CD4-positive, alpha-beta T cell (primary cell): ENCODE results near the gene STAC. TPM values are rescaled to one million over a fixed set of nuclear protein-coding genes. Genes with fewer than 3 reads are reported as not detected.

ENCODE experiments used
- ATAC-seq: fragments of 200-7000 bp; cut with Tn5 transposase; one replicate; pipeline ENCODE4 v1.10.0; 2022; ENCODE audit warnings: mild to moderate bottlenecking; ENCODE audit not compliant: poor library complexity
- CTCF ChIA-PET: fragments of 350-600 bp; sonication (Branson Sonifier 250); formaldehyde crosslinking; loops from one replicate; lab custom pipeline; 2021; ENCODE audit warnings: antibody characterized with exemption, inconsistent platforms; lab: Charles Lee
- POLR2A ChIA-PET: fragments of 350-600 bp; sonication (Branson Sonifier 250); formaldehyde crosslinking; loops from one replicate; lab custom pipeline; 2021; ENCODE audit warnings: antibody characterized with exemption, inconsistent platforms; lab: Charles Lee
- DNase-seq, 14 experiments: peaks; one replicate each; pipeline ENCODE4 v3.0.0-alpha.2; 2013 to 2020; ENCODE audit warnings: mixed read lengths in 2 of 14
- H3K27ac ChIP-seq, 2 donors: one replicate each; pipeline versions ENCODE4 v1.5.1 to v1.7.0; 2013; ENCODE audit warnings: low read length in 2 of 2, low read depth in 1 of 2, mild to moderate bottlenecking in 1 of 2
- H3K27me3 ChIP-seq, 2 experiments: 1 replicate in 1 of 2; 2 replicates in 1 of 2; pipeline versions ENCODE4 v1.6.1 to v1.7.0; 2013; ENCODE audit warnings: low read length in 2 of 2, control low read depth in 1 of 2, mild to moderate bottlenecking in 1 of 2, moderate library complexity in 1 of 2; ENCODE audit not compliant: insufficient read depth in 2 of 2, control insufficient read depth in 1 of 2
- H3K36me3 ChIP-seq: one replicate; pipeline ENCODE4 v1.6.1; 2013; ENCODE audit warnings: low read length, control low read depth; ENCODE audit not compliant: insufficient read depth
- H3K4me1 ChIP-seq: one replicate; pipeline ENCODE4 v1.6.1; 2013; ENCODE audit warnings: low read length, control low read depth; ENCODE audit not compliant: insufficient read depth
- H3K4me3 ChIP-seq: one replicate; pipeline ENCODE4 v1.5.1; 2013; ENCODE audit warnings: mild to moderate bottlenecking, low read length, moderate library complexity
- H3K9me3 ChIP-seq, 2 experiments: 1 replicate in 1 of 2; 2 replicates in 1 of 2; pipeline versions ENCODE4 v1.6.1 to v1.7.0; 2013; ENCODE audit warnings: low read length in 2 of 2, mild to moderate bottlenecking in 2 of 2, control low read depth in 1 of 2, moderate library complexity in 1 of 2; ENCODE audit not compliant: control insufficient read depth in 1 of 2, insufficient read depth in 1 of 2
- H3K27ac Mint-ChIP-seq: one replicate; pipeline ENCODE4 v1.8.0; 2020; ENCODE audit warnings: mixed read lengths
- H3K27me3 Mint-ChIP-seq: one replicate; pipeline ENCODE4 v1.8.0; 2021; ENCODE audit warnings: mixed read lengths
- H3K36me3 Mint-ChIP-seq: one replicate; pipeline ENCODE4 v1.8.0; 2021; ENCODE audit warnings: low read depth, mixed read lengths
- H3K4me1 Mint-ChIP-seq: one replicate; pipeline ENCODE4 v1.8.0; 2021; ENCODE audit warnings: low read depth, mixed read lengths
- H3K4me3 Mint-ChIP-seq: one replicate; pipeline ENCODE4 v1.8.0; 2020; ENCODE audit warnings: mild to moderate bottlenecking, mixed read lengths
- H3K9me3 Mint-ChIP-seq: one replicate; pipeline ENCODE4 v1.8.0; 2020; ENCODE audit warnings: mixed read lengths
- intact Hi-C, 2 experiments: fragments of 100-400 bp; cut with DNase I in 1 of 2; cut with micrococcal nuclease in 1 of 2; formaldehyde crosslinking; loops; one replicate each; pipeline versions ENCODE4 v1.15.1 to v1.9.0; 2023 to 2025; cut with DNase I, micrococcal nuclease
- polyA plus RNA-seq, 2 donors: library from polyadenylated mRNA; unstranded; fragments of 120-200 nt; gene quantifications; one replicate each; pipeline ENCODE4 v1.2.1, GENCODE V29; 2013
- total RNA-seq, 174 experiments: library from RNA in 2 of 174; stranded (reverse) in 2 of 174; gene quantifications; one replicate each; pipeline ENCODE4 v1.2.3 and lab custom pipeline; 2021 to 2026
- TF ChIP-seq, protein P1 (sequence below): fragments of 200-600 bp; IDR thresholded peaks from one replicate; pipeline ENCODE4 v1.8.0; 2022; ENCODE audit warnings: antibody characterized with exemption, mild to moderate bottlenecking

The STAC gene, protein sequence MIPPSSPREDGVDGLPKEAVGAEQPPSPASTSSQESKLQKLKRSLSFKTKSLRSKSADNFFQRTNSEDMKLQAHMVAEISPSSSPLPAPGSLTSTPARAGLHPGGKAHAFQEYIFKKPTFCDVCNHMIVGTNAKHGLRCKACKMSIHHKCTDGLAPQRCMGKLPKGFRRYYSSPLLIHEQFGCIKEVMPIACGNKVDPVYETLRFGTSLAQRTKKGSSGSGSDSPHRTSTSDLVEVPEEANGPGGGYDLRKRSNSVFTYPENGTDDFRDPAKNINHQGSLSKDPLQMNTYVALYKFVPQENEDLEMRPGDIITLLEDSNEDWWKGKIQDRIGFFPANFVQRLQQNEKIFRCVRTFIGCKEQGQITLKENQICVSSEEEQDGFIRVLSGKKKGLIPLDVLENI
- total RNA-seq (not detected), total RNA-seq (lab: John Stamatoyannopoulos, UW) (0 to 0.63 (median 0.10) reads per million in 172 experiments)
- polyA plus RNA-seq (2013, experiment 1 of 2), result 0.18 TPM
- polyA plus RNA-seq (2013, experiment 2 of 2), result 0.83 TPM

DNA sequence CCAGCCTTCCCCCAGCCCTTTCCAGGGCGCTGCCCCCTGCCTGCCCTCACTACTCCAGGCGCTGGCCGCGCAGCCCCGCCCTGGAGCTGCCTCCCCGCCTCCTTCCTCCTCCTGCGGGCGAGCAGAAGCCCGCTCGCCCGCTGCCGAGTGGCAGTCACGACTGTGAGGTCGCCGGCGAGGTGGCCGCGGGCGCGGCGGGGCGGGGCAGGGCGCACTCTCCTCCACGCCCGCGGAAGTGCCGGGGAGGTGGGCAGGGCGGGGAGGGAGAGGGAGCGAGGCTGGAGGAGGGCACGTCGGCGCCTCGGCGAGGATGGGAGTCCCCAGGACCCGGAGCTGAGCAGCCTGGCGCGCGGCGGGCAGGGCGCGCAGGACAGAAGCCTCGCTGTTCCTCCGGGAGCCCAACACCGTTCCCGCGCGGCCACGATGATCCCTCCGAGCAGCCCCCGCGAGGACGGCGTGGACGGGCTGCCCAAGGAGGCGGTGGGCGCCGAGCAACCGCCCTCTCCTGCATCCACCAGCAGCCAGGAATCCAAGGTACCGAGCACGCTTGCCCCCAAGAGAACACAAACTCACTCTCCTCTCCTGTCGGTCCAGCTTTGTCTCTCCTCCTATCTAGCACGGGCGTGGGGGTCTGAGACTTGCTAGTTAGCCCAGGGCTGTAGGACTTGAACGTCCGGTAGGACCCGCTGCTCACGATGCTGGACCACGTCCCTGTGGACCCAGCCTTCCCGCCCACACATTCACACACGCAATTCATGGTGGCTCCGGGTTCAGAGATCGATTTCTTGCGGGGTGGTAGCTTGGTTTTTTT, at the start of gene STAC:
Gene STAC, plus strand, starts transcription at position 284 of the 811 bp plus-strand sequence. Its CDS starts 140 bp downstream, at position 424.
- ATAC-seq, result no peak
- POLR2A ChIA-PET, result no interaction called here
- H3K4me1 ChIP-seq, result peaks cover 2% of the 10 kb centered on the region
- no peaks in the 10 kb centered on the region for H3K9me3 ChIP-seq
- no peak within 1 kb of the TSS for H3K4me3 Mint-ChIP-seq
- CTCF ChIA-PET, result no interaction called here
- no peaks in the 10 kb centered on the region for H3K36me3 ChIP-seq
- no peak within 1 kb of the TSS for H3K27ac ChIP-seq
- no peaks in the 10 kb centered on the region for H3K36me3 Mint-ChIP-seq
- H3K4me3 ChIP-seq, result no peak within 1 kb of the TSS
- peaks cover 65% of the 10 kb centered on the region for H3K27me3 Mint-ChIP-seq
- intact Hi-C loops, result no loop called here
- peaks cover 18 to 22% of the 10 kb centered on the region in 2 experiments for H3K27me3 ChIP-seq
- TF ChIP-seq, protein P1, sequence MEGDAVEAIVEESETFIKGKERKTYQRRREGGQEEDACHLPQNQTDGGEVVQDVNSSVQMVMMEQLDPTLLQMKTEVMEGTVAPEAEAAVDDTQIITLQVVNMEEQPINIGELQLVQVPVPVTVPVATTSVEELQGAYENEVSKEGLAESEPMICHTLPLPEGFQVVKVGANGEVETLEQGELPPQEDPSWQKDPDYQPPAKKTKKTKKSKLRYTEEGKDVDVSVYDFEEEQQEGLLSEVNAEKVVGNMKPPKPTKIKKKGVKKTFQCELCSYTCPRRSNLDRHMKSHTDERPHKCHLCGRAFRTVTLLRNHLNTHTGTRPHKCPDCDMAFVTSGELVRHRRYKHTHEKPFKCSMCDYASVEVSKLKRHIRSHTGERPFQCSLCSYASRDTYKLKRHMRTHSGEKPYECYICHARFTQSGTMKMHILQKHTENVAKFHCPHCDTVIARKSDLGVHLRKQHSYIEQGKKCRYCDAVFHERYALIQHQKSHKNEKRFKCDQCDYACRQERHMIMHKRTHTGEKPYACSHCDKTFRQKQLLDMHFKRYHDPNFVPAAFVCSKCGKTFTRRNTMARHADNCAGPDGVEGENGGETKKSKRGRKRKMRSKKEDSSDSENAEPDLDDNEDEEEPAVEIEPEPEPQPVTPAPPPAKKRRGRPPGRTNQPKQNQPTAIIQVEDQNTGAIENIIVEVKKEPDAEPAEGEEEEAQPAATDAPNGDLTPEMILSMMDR, result no peak
- no peaks in the 10 kb centered on the region for H3K9me3 Mint-ChIP-seq
- peak in 3 of 14 experiments; percentile 0 to 9 (median 4) for DNase-seq
- H3K27ac Mint-ChIP-seq, result no peak within 1 kb of the TSS
- peaks cover 9% of the 10 kb centered on the region for H3K4me1 Mint-ChIP-seq

DNA sequence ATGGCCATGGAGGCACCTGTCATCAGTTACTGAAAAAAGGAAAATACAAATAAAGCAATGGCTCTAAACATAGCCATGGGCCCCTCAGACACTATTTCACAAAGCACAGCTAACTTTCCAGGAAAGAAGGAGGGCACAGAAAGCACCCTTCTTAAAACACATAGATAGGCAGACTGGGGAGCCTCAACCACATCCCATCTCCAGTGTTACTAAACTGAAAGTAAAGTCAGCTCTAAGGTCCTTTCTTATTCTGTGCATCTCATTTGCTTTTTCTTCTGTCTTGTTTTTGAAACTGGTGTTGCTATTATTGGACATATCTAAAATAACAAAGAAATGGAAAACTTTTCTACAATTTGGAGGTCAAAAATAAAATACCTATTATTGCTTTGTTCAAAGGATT, 48.2 kb upstream of the STAC start:
- POLR2A ChIA-PET, result no interaction called here

DNA sequence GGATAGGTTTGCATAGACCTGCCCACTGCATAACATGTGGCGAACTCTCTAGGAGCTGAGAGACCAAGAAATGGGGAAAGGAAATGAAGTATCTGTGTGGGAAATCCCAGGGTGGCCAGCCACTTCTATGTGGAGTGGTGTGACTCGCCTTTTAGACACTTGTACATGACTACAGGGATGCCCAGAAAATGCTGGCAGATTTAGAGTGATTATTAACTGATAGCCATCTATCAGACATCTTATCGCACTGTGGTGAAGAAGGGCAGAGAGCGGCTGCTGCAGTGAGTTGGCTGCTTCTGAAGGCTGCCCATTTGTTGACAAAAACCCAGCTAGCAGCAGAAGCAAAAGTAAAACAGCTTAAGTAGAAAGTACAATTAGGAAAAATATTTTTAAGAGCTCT, 18.1 kb upstream of the STAC start:
- TF ChIP-seq, protein P1, result no peak
- Histone ChIP-seq H3K4me1 (no peaks in the 10 kb centered on the region), H3K27ac (no peak overlapping the region), H3K4me3 (no peak overlapping the region), H3K36me3 (no peaks in the 10 kb centered on the region), H3K9me3 (no peaks in the 10 kb centered on the region), H3K27me3 (no peaks in the 10 kb centered on the region)
- ChIA-PET POLR2A (no interaction called here), CTCF (no interaction called here)
- H3K27me3 Mint-ChIP-seq, result no peaks in the 10 kb centered on the region
- ATAC-seq (no peak), DNase-seq (no peak)
- no peak overlapping the region for H3K27ac Mint-ChIP-seq
- no peak overlapping the region for H3K4me3 Mint-ChIP-seq
- H3K36me3 Mint-ChIP-seq, result no peaks in the 10 kb centered on the region
- H3K9me3 Mint-ChIP-seq, result no peaks in the 10 kb centered on the region
- no peaks in the 10 kb centered on the region for H3K4me1 Mint-ChIP-seq
- intact Hi-C loops, result no loop called here

More for the DNA sequence above, 48.2 kb upstream of the STAC start:
- Mint-ChIP-seq H3K4me1 (no peaks in the 10 kb centered on the region), H3K27me3 (peaks cover 2% of the 10 kb centered on the region), H3K9me3 (no peaks in the 10 kb centered on the region), H3K4me3 (no peak overlapping the region), H3K36me3 (no peaks in the 10 kb centered on the region), H3K27ac (no peak overlapping the region)
- H3K4me3 ChIP-seq, result no peak overlapping the region
- CTCF ChIA-PET, result no interaction called here
- H3K27me3 ChIP-seq, result no peaks in the 10 kb centered on the region
- ATAC-seq (no peak), DNase-seq (no peak)
- intact Hi-C loops, result no loop called here
- no peaks in the 10 kb centered on the region for H3K36me3 ChIP-seq
- no peaks in the 10 kb centered on the region for H3K4me1 ChIP-seq
- no peak overlapping the region for H3K27ac ChIP-seq
- H3K9me3 ChIP-seq, result no peaks in the 10 kb centered on the region
- TF ChIP-seq, protein P1, result no peak
